ENCODE measurements around the gene DUOXA2. TPM values are rescaled to one million over a fixed set of nuclear protein-coding genes. Genes with fewer than 3 reads are reported as not detected.

Gene DUOXA2
- total and polyA plus RNA-seq, 12 donors: not detected

GRCh38 chr15:45149060-45149459 lies 34.9 kb downstream of the DUOXA2 start:
- WGBS, 2 donors: 86 to 93% methylated on average over 1 of the region's 1 CpG
- H3K27me3 ChIP-seq: peaks cover 0 to 3% (median 0%) of the 10 kb centered on the region in 7 donors
- no peak for DNase-seq
- H3K4me1 ChIP-seq: no peaks in the 10 kb centered on the region
- no peak overlapping the region for H3K27ac ChIP-seq
- no peaks in the 10 kb centered on the region for H3K9me3 ChIP-seq
- H3K4me3 ChIP-seq: no peak overlapping the region
- H3K36me3 ChIP-seq: peaks cover 0 to 9% (median 0%) of the 10 kb centered on the region in 9 donors
- no peak for TF ChIP-seq CTCF (IDR thresholded peaks at IDR 0.05)
- intact Hi-C loops (cut with DNase I): no loop called here
- no peak for ATAC-seq

- ATAC-seq (peak in 1 of 8 donors; percentile 16), DNase-seq (no peak)
- H3K9me3 ChIP-seq: no peaks in the 10 kb centered on the region
- no peak overlapping the region for H3K4me3 ChIP-seq
- TF ChIP-seq CTCF (IDR thresholded peaks at IDR 0.05): no peak
- no peaks in the 10 kb centered on the region for H3K27me3 ChIP-seq
- H3K4me1 ChIP-seq: no peaks in the 10 kb centered on the region
- no peak overlapping the region for H3K27ac ChIP-seq
- 71 to 76% methylated on average over 6 of the region's 6 CpGs for WGBS, 2 donors
- peaks cover 0 to 9% (median 0%) of the 10 kb centered on the region in 9 donors for H3K36me3 ChIP-seq
- intact Hi-C loops (cut with DNase I): no loop called here
Observed at GRCh38 chr15:45150481-45150880, 36.4 kb downstream of the DUOXA2 start.

- H3K4me1 ChIP-seq: no peaks in the 10 kb centered on the region
- DNase-seq (no peak), ATAC-seq (no peak)
- H3K9me3 ChIP-seq: no peaks in the 10 kb centered on the region
- no peak overlapping the region for H3K4me3 ChIP-seq
- intact Hi-C loops (cut with DNase I): no loop called here
- H3K27me3 ChIP-seq: no peaks in the 10 kb centered on the region
- peaks cover 0 to 9% (median 0%) of the 10 kb centered on the region in 9 donors for H3K36me3 ChIP-seq
- H3K27ac ChIP-seq: no peak overlapping the region
- no peak for TF ChIP-seq CTCF (IDR thresholded peaks at IDR 0.05)
- 87 to 93% methylated on average over 6 of the region's 6 CpGs for WGBS, 2 donors
Observed at GRCh38 chr15:45150997-45151396, 36.9 kb downstream of the DUOXA2 start.

- intact Hi-C loops (cut with DNase I): no loop called here
- no peaks in the 10 kb centered on the region for H3K4me1 ChIP-seq
- WGBS, 2 donors: 95% methylated on average over 36 of the region's 36 CpGs
- no peak for TF ChIP-seq CTCF (IDR thresholded peaks at IDR 0.05)
- H3K4me3 ChIP-seq: no peak overlapping the region
- H3K36me3 ChIP-seq: peaks cover 0 to 9% (median 0%) of the 10 kb centered on the region in 9 donors
- ATAC-seq (no peak), DNase-seq (no peak)
- H3K27me3 ChIP-seq: no peaks in the 10 kb centered on the region
- no peak overlapping the region for H3K27ac ChIP-seq
- H3K9me3 ChIP-seq: no peaks in the 10 kb centered on the region
Observed at GRCh38 chr15:45151998-45152828, 38.1 kb downstream of the DUOXA2 start.

All from heart right ventricle (tissue), 16 donors.